Vagina (tissue), 2 donors: ENCODE results near the gene FAT2. TPM values are rescaled to one million over a fixed set of nuclear protein-coding genes. Genes with fewer than 3 reads are reported as not detected.

Experiments
- DNase-seq, 2 donors: peaks; one replicate each; pipeline ENCODE4 v3.0.0-alpha.2; 2017; ENCODE audit errors: extremely low spot score in 2 of 2
- H3K27ac ChIP-seq: fragments of 200-600 bp; sonication (generic); one replicate; pipeline ENCODE4 v1.5.1; 2019
- H3K27me3 ChIP-seq: fragments of 200-600 bp; sonication (generic); one replicate; pipeline ENCODE4 v1.5.1; 2019
- H3K36me3 ChIP-seq, 2 donors: fragments of 200-600 bp; sonication (generic); one replicate each; pipeline ENCODE4 v1.5.1; 2017 to 2019
- H3K4me1 ChIP-seq: fragments of 200-600 bp; sonication (generic); one replicate; pipeline ENCODE4 v1.5.1; 2019
- H3K4me3 ChIP-seq, 2 donors: fragments of 200-600 bp; sonication (generic); 1 replicate in 1 of 2; 2 replicates in 1 of 2; pipeline ENCODE4 v1.5.1; 2016 to 2019
- H3K9me3 ChIP-seq: fragments of 200-600 bp; sonication (generic); one replicate; pipeline ENCODE4 v1.5.1; 2019
- POLR2A ChIP-seq, 2 donors: fragments of 450-650 bp; IDR thresholded peaks; one replicate each; pipeline ENCODE4 v1.6.1; 2017; ENCODE audit warnings: antibody characterized with exemption in 2 of 2, mild to moderate bottlenecking in 2 of 2, moderate library complexity in 2 of 2
- POLR2AphosphoS5 ChIP-seq, 2 donors: sonication (generic); formaldehyde crosslinking; IDR thresholded peaks; one replicate each; pipeline ENCODE4 v1.9.0; 2017; ENCODE audit warnings: antibody characterized with exemption in 2 of 2, mild to moderate bottlenecking in 2 of 2, low read depth in 1 of 2; ENCODE audit not compliant: insufficient read depth in 1 of 2
- intact Hi-C: fragments of 100-400 bp; cut with DNase I; formaldehyde crosslinking; loops from one replicate; pipeline ENCODE4 v1.15.1; 2023
- total RNA-seq: library from RNA; depleted of rRNA; stranded (reverse); fragments of >200 nt; gene quantifications from one replicate; pipeline ENCODE4 v1.2.3, GENCODE V29; 2016
- TF ChIP-seq, protein P1 (sequence below), 3 experiments: fragments of 450-650 bp in 2 of 3; fragments of 200-600 bp in 1 of 3; sonication (generic) in 1 of 3; IDR thresholded peaks; one replicate each; pipeline ENCODE4 v1.5.1; 2017 to 2019; ENCODE audit warnings: antibody characterized with exemption in 3 of 3, mild to moderate bottlenecking in 2 of 3, moderate library complexity in 2 of 3

The FAT2 gene
- total RNA-seq, 1 donor from 2014 or later: 74.9 TPM

DNA sequence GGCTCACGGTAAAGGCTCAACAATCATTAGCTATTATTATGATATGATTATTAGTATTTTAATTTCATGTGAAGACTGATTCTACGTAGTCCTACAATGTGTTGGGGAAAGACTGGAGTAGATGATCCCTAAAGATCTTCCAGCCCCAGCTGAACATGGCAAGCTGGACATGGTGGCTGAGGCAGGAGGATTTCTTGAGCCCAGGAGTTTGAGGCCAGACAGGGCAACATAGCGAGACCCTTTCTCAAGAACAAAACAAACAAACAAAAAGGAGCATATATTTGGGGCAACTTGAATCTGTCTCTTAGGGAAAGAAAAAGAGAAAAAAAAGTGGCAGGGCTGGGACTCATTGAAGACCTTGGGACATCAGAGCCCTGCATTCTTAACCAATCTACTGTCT lies 16.2 kb upstream of the FAT2 start:
- H3K36me3 ChIP-seq: no peaks in the 10 kb centered on the region
- no peaks in the 10 kb centered on the region for H3K27me3 ChIP-seq
- H3K27ac ChIP-seq: no peak overlapping the region
- intact Hi-C loops: no loop called here
- TF ChIP-seq POLR2A (IDR thresholded peaks at IDR 0.05) (no peak), POLR2AphosphoS5 (IDR thresholded peaks at IDR 0.05; ENCODE audit: insufficient read depth in 1 of 2, low read depth in 1 of 2) (no peak)
- TF ChIP-seq, protein P1, sequence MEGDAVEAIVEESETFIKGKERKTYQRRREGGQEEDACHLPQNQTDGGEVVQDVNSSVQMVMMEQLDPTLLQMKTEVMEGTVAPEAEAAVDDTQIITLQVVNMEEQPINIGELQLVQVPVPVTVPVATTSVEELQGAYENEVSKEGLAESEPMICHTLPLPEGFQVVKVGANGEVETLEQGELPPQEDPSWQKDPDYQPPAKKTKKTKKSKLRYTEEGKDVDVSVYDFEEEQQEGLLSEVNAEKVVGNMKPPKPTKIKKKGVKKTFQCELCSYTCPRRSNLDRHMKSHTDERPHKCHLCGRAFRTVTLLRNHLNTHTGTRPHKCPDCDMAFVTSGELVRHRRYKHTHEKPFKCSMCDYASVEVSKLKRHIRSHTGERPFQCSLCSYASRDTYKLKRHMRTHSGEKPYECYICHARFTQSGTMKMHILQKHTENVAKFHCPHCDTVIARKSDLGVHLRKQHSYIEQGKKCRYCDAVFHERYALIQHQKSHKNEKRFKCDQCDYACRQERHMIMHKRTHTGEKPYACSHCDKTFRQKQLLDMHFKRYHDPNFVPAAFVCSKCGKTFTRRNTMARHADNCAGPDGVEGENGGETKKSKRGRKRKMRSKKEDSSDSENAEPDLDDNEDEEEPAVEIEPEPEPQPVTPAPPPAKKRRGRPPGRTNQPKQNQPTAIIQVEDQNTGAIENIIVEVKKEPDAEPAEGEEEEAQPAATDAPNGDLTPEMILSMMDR (IDR thresholded peaks at IDR 0.05): no peak
- H3K9me3 ChIP-seq: no peaks in the 10 kb centered on the region
- no peak for DNase-seq
- H3K4me3 ChIP-seq: no peak overlapping the region
- no peaks in the 10 kb centered on the region for H3K4me1 ChIP-seq

DNA sequence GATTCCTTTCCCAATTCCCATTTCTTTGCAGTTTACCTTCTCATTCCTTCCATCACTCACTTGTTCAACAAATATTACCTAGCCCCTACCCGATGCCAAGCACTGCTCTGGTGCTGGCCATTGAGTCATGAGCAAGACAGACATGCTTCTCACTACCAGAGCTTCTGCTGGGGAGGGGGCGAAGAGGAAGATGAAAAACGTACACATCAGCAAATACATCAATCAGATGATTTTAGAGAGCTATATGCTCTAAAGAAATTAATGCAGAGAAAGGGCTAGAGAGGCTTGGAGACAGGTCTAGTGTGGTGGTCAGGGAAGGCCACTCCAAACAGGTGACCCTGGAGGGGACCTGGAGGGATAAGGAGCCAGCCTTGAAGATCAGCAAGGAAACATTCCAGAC lies 14.4 kb upstream of the FAT2 start:
- Histone ChIP-seq H3K27ac (no peak overlapping the region), H3K9me3 (no peaks in the 10 kb centered on the region), H3K4me3 (no peak overlapping the region), H3K4me1 (no peaks in the 10 kb centered on the region), H3K36me3 (no peaks in the 10 kb centered on the region), H3K27me3 (no peaks in the 10 kb centered on the region)
- intact Hi-C loops: no loop called here
- no peak for TF ChIP-seq POLR2A (IDR thresholded peaks at IDR 0.05)
- TF ChIP-seq, protein P1 (IDR thresholded peaks at IDR 0.05): no peak
- no peak for TF ChIP-seq POLR2AphosphoS5 (IDR thresholded peaks at IDR 0.05; ENCODE audit: insufficient read depth in 1 of 2, low read depth in 1 of 2)
- DNase-seq: no peak

DNA sequence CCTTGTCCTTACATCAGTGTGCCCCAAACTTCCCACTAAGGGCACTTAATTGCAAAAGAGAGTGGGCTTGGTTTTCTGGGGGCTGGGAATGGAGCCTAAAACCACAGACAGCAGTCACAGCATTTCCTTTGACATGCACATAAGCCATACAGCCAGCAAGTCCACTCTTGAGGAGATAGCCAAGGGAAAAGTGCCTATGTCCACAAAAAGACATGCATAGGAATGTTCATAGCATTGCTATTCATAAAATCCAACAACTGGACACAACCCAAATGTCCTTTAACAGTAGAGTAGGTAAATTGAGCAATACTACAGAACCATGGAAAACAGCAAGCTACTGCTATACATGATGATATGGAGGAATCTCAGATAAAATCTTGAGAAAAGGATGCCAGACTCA lies 11.7 kb upstream of the FAT2 start:
- Histone ChIP-seq H3K27ac (no peak overlapping the region), H3K36me3 (no peaks in the 10 kb centered on the region), H3K4me1 (no peaks in the 10 kb centered on the region), H3K27me3 (no peaks in the 10 kb centered on the region), H3K9me3 (no peaks in the 10 kb centered on the region), H3K4me3 (no peak overlapping the region)
- intact Hi-C loops: no loop called here
- no peak for DNase-seq
- TF ChIP-seq POLR2AphosphoS5 (IDR thresholded peaks at IDR 0.05; ENCODE audit: insufficient read depth in 1 of 2, low read depth in 1 of 2): no peak

DNA sequence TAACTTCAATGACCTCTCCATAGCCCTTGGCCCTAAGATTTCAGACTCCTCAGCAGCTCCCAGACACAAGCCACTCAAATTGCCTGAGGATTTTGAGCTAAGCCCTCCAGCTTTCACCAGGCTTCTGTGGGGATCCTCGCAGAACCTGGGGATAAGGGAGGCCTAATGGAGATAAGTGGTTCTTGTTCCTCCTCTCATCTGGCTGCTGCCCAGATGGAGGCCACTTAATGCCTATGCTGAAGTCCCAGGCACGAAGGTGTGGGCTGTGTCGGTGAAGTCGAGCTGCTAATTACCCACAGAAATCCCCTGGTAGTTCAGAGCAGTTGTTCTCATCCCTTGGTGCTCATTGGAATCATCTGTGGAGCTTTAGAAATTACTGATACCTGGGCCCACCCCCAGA lies 10.3 kb upstream of the FAT2 start:
- TF ChIP-seq POLR2AphosphoS5 (IDR thresholded peaks at IDR 0.05; ENCODE audit: insufficient read depth in 1 of 2, low read depth in 1 of 2): no peak
- no peak for TF ChIP-seq POLR2A (IDR thresholded peaks at IDR 0.05)
- TF ChIP-seq, protein P1 (IDR thresholded peaks at IDR 0.05): no peak
- Histone ChIP-seq H3K27ac (no peak overlapping the region), H3K9me3 (no peaks in the 10 kb centered on the region), H3K4me1 (no peaks in the 10 kb centered on the region), H3K4me3 (no peak overlapping the region), H3K27me3 (no peaks in the 10 kb centered on the region), H3K36me3 (no peaks in the 10 kb centered on the region)
- intact Hi-C loops: no loop called here
- DNase-seq: no peak

DNA sequence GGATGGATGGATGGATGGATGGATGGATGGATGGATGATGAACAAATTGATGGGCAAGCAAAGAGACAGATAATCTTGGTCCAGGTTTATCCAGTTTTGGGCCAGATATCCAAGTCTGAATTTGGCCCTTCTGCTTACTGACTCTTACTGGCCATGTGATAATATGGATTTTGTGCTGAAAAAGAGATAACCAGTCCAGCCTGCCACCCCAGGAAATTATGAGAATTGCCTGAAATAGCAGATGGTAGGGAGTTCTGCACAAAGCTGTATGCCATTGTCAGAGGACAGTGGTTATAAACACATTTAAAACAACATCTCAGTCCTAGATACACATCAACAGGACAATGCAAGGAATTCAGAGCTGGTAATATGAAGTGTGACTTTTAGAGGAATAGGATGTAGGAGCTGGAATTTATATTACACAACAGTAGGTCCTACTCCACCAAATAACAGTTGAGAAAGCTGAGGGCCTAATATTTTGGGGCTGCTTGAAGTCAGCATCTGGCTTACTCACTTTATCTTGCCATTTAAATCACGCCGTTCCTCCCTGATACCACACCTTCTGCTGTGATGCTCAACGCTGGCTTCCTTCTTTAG lies 9.0 kb upstream of the FAT2 start:
- DNase-seq: no peak

More for the DNA sequence above, 9.0 kb upstream of the FAT2 start:
- H3K27ac ChIP-seq: no peak overlapping the region
- TF ChIP-seq, protein P1 (IDR thresholded peaks at IDR 0.05): no peak
- no peak for TF ChIP-seq POLR2A (IDR thresholded peaks at IDR 0.05)
- intact Hi-C loops: no loop called here
- no peaks in the 10 kb centered on the region for H3K4me1 ChIP-seq
- no peaks in the 10 kb centered on the region for H3K9me3 ChIP-seq
- H3K4me3 ChIP-seq: no peak overlapping the region
- H3K36me3 ChIP-seq: no peaks in the 10 kb centered on the region
- no peaks in the 10 kb centered on the region for H3K27me3 ChIP-seq
